ENCODE results near the gene ECHDC3. TPM values are rescaled to one million over a fixed set of nuclear protein-coding genes. Genes with fewer than 3 reads are reported as not detected.

ECHDC3 gene
- total RNA-seq, 1 experiment from 2014 or later: 8.9 TPM

DNA sequence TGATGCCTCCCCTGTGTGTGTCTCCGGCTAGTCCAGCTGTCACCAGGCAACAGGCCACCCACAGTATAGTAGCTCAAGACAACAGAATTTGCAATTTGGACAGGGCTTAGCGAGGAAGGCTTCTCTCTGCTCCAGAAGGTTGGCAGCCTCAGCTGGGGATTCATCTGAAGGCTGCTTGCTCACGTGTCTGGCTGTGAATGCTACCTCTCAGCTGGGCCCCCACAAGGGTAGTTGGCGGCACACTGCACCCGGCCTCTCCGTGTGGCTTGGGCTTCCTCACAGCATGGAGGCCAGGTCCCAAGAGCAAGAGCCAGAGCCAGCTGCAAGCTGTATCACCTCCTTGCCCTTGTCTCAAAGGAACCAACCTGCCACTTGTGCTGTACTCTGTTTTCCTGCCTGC is 19.2 kb downstream of the ECHDC3 start:
- peaks cover 13% of the 10 kb centered on the region for H3K4me1 ChIP-seq (ENCODE audit: insufficient read depth, low read length, poor library complexity, severe bottlenecking)
- H3K36me3 ChIP-seq (ENCODE audit: insufficient read depth, low read length, poor library complexity, severe bottlenecking): no peaks in the 10 kb centered on the region
- CTCF ChIA-PET: no interaction called here
- POLR2A ChIA-PET (ENCODE audit: low non-redundant PET): no interaction called here
- TF ChIP-seq EZH2 (IDR thresholded peaks at IDR 0.05; ENCODE audit: borderline replicate concordance, low read depth, low read length, poor library complexity, severe bottlenecking) (no peak), CTCF (conservative IDR thresholded peaks at IDR 0.05; ENCODE audit: low read depth, low read length) (no peak)
- BruUV-seq (replicated peaks): no TSS peak
- H3K27me3 ChIP-seq (replicated peaks; ENCODE audit: insufficient read depth, low read depth, low read length, poor library complexity): no peaks in the 10 kb centered on the region
- DNase-seq (ENCODE audit: low spot score): no peak
- no peak overlapping the region for H3K4me3 ChIP-seq (ENCODE audit: low read depth, low read length, poor library complexity, severe bottlenecking)
- intact Hi-C loops (cut with micrococcal nuclease; ENCODE audit: unreplicated experiment): no loop called here
- H3K9me3 ChIP-seq (ENCODE audit: low read depth, low read length, poor library complexity, severe bottlenecking): no peaks in the 10 kb centered on the region
- H3K27ac ChIP-seq (ENCODE audit: low read depth, low read length, poor library complexity, severe bottlenecking): no peak overlapping the region

DNA sequence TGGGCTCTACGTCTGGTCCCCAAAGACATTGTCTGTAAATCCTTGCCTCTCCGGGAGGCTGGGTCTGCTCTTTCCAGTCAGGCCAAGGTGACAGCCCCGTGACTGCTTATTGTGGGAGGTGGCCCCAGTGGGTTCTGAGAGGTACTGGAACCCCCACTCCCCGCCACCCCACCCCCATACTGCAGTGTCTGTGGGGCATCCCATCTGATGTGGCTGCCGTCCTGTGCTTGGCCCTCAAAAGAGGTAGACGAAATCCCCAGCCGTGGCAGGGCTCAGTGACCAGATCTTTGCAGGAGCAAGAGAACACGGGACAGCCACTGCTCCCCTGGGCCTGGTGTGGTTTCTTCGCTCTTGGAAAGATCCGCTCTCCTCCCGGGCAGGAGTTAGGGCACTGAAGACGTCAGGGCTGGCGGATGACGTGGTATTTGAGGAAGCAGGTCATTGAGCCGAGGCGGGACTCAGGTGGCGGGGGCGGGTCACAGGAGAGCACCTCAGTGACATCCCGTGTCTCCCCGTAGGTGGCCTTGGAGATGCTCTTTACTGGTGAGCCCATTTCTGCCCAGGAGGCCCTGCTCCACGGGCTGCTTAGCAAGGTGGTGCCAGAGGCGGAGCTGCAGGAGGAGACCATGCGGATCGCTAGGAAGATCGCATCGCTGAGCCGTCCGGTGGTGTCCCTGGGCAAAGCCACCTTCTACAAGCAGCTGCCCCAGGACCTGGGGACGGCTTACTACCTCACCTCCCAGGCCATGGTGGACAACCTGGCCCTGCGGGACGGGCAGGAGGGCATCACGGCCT is 20.7 kb downstream of the ECHDC3 start:
- no TSS peak for BruUV-seq (replicated peaks)
- TF ChIP-seq CTCF (conservative IDR thresholded peaks at IDR 0.05; ENCODE audit: low read depth, low read length): no peak
- no peak for TF ChIP-seq EZH2 (IDR thresholded peaks at IDR 0.05; ENCODE audit: borderline replicate concordance, low read depth, low read length, poor library complexity, severe bottlenecking)
- no peaks in the 10 kb centered on the region for H3K36me3 ChIP-seq (ENCODE audit: insufficient read depth, low read length, poor library complexity, severe bottlenecking)
- POLR2A ChIA-PET (ENCODE audit: low non-redundant PET): no interaction called here
- no peak for DNase-seq (ENCODE audit: low spot score)
- no peaks in the 10 kb centered on the region for H3K9me3 ChIP-seq (ENCODE audit: low read depth, low read length, poor library complexity, severe bottlenecking)
- H3K4me3 ChIP-seq (ENCODE audit: low read depth, low read length, poor library complexity, severe bottlenecking): no peak overlapping the region
- no peak overlapping the region for H3K27ac ChIP-seq (ENCODE audit: low read depth, low read length, poor library complexity, severe bottlenecking)
- intact Hi-C loops (cut with micrococcal nuclease; ENCODE audit: unreplicated experiment): no loop called here
- H3K4me1 ChIP-seq (ENCODE audit: insufficient read depth, low read length, poor library complexity, severe bottlenecking): peaks cover 2% of the 10 kb centered on the region
- CTCF ChIA-PET: no interaction called here
- H3K27me3 ChIP-seq (replicated peaks; ENCODE audit: insufficient read depth, low read depth, low read length, poor library complexity): no peaks in the 10 kb centered on the region

- H3K9me3 ChIP-seq (ENCODE audit: low read depth, low read length, poor library complexity, severe bottlenecking): no peaks in the 10 kb centered on the region
- no peaks in the 10 kb centered on the region for H3K27me3 ChIP-seq (replicated peaks; ENCODE audit: insufficient read depth, low read depth, low read length, poor library complexity)
- ChIA-PET CTCF (no interaction called here), POLR2A (ENCODE audit: low non-redundant PET) (no interaction called here)
- BruUV-seq (replicated peaks): no TSS peak
- TF ChIP-seq EZH2 (IDR thresholded peaks at IDR 0.05; ENCODE audit: borderline replicate concordance, low read depth, low read length, poor library complexity, severe bottlenecking) (no peak), CTCF (conservative IDR thresholded peaks at IDR 0.05; ENCODE audit: low read depth, low read length) (no peak)
- intact Hi-C loops (cut with micrococcal nuclease; ENCODE audit: unreplicated experiment): no loop called here
- no peaks in the 10 kb centered on the region for H3K36me3 ChIP-seq (ENCODE audit: insufficient read depth, low read length, poor library complexity, severe bottlenecking)
- H3K4me3 ChIP-seq (ENCODE audit: low read depth, low read length, poor library complexity, severe bottlenecking): no peak overlapping the region
- no peaks in the 10 kb centered on the region for H3K4me1 ChIP-seq (ENCODE audit: insufficient read depth, low read length, poor library complexity, severe bottlenecking)
- no peak for DNase-seq (ENCODE audit: low spot score)
- no peak overlapping the region for H3K27ac ChIP-seq (ENCODE audit: low read depth, low read length, poor library complexity, severe bottlenecking)
These were observed 21.3 kb downstream of the ECHDC3 start for GRCh38 chr10:11763501-11763861.
